ENCODE measurements around the gene ZNF556. TPM values are rescaled to one million over a fixed set of nuclear protein-coding genes. Genes with fewer than 3 reads are reported as not detected.

The ZNF556 gene
- total and polyA plus RNA-seq, 2 experiments from 2014 or later, result not detected

- TF ChIP-seq ETS1 (IDR thresholded peaks at IDR 0.05) (no peak), EZH2 (IDR thresholded peaks at IDR 0.05; ENCODE audit: low read depth, unreplicated experiment) (no peak), ZNF114 (CRISPR knock-in tag; IDR thresholded peaks at IDR 0.05) (no peak)
These were observed 10.5 kb downstream of the ZNF556 start (continued) for GRCh38 chr19:2877398-2878331.

GRCh38 chr19:2883686-2884439 lies 16.7 kb downstream of the ZNF556 start:
- H3K9me3 Mint-ChIP-seq, result peaks cover 72% of the 10 kb centered on the region
- ATAC-seq, result no peak
- TF ChIP-seq ZNF331 (CRISPR knock-in tag; IDR thresholded peaks at IDR 0.05; ENCODE audit: low read depth) (no peak), ETS1 (IDR thresholded peaks at IDR 0.05) (no peak), JUNB (IDR thresholded peaks at IDR 0.05; ENCODE audit: unreplicated experiment) (no peak), REST (IDR thresholded peaks at IDR 0.05; ENCODE audit: unreplicated experiment) (no peak), CTCF (conservative IDR thresholded peaks at IDR 0.05; ENCODE audit: low read depth in 2 of 2) (no peak), CREB1 (CRISPR knock-in tag; IDR thresholded peaks at IDR 0.05; ENCODE audit: low read depth) (no peak), POLR2AphosphoS5 (IDR thresholded peaks at IDR 0.05; ENCODE audit: low read depth) (no peak)

More at GRCh38 chr19:2883686-2884439, 16.7 kb downstream of the ZNF556 start:
- DNase-seq (ENCODE audit: low spot score), result no peak
- Histone ChIP-seq H3K36me3 (ENCODE audit: insufficient read depth) (no peaks in the 10 kb centered on the region), H2AFZ (no peak overlapping the region), H3K4me2 (no peak overlapping the region), H3F3A (replicated peaks; ENCODE audit: low read depth) (no peaks in the 10 kb centered on the region), H3K9me2 (ENCODE audit: insufficient read depth) (0 out of 2 replicates have a peak, but pooled peaks cover 2% of the 10 kb centered on the region), H3K27ac (ENCODE audit: low read depth) (no peak overlapping the region), H3K4me3 (no peak overlapping the region), H4K20me1 (replicated peaks; ENCODE audit: insufficient read depth) (no peaks in the 10 kb centered on the region), H3K4me1 (ENCODE audit: insufficient read depth) (no peaks in the 10 kb centered on the region; the same call in 1 of the 2 replicates), H3K79me2 (replicated peaks; ENCODE audit: insufficient read depth) (no peaks in the 10 kb centered on the region), H3K27me3 (ENCODE audit: insufficient read depth) (no peaks in the 10 kb centered on the region)
- peaks cover 9% of the 10 kb centered on the region for H3K36me3 Mint-ChIP-seq (ENCODE audit: low read depth)
- H3K27me3 Mint-ChIP-seq (ENCODE audit: insufficient read depth, low read depth, poor library complexity), result peaks cover 7% of the 10 kb centered on the region
- peaks cover 2% of the 10 kb centered on the region for H3K4me1 Mint-ChIP-seq
- H3K27ac Mint-ChIP-seq, result no peak overlapping the region
- no peak overlapping the region for H3K4me3 Mint-ChIP-seq

Measured in GM23338 (cell line).